K562 (cell line): ENCODE results near the gene CXCL9. TPM values are rescaled to one million over a fixed set of nuclear protein-coding genes. Genes with fewer than 3 reads are reported as not detected.

Experiments used
- CEBPB ChIP-seq: fragments of 450-650 bp; IDR thresholded peaks from 2 replicates; pipeline ENCODE4 v1.6.1; 2016; ENCODE audit warnings: missing genetic modification characterization, missing compliant biosample characterization
- ELF1 ChIP-seq: fragments of 200-800 bp; sonication (Bioruptor generic); IDR thresholded peaks from 2 replicates; pipeline ENCODE4 v1.6.1; 2016; ENCODE audit warnings: missing genetic modification characterization, missing compliant biosample characterization
- FIP1L1 ChIP-seq: fragments of 200-400 bp; formaldehyde crosslinking; IDR thresholded peaks from 2 replicates; pipeline ENCODE4 v1.6.1; 2018; ENCODE audit warnings: mild to moderate bottlenecking, low read depth, low read length; ENCODE audit not compliant: poor library complexity, severe bottlenecking
- HCFC1 ChIP-seq: IDR thresholded peaks from 2 replicates; pipeline ENCODE4 v1.6.1; 2012; ENCODE audit warnings: low read depth, low read length, improper control_type of control experiment
- JUNB ChIP-seq: fragments of 450-650 bp; formaldehyde crosslinking; conservative IDR thresholded peaks from 2 replicates; pipeline ENCODE4 v1.4.0; 2020; ENCODE audit warnings: mild to moderate bottlenecking
- KAT2B ChIP-seq: IDR thresholded peaks from one replicate; pipeline ENCODE4 v1.6.1; 2012; ENCODE audit warnings: low read depth, mild to moderate bottlenecking, control low read depth, inconsistent platforms, low read length, moderate library complexity
- KDM2B ChIP-seq: fragments of 250-450 bp; sonication (Bioruptor Pico); IDR thresholded peaks from 2 replicates; pipeline ENCODE4 v1.8.0; 2021; ENCODE audit warnings: mild to moderate bottlenecking, moderate library complexity
- MBD2 ChIP-seq: sonication (generic); IDR thresholded peaks from 2 replicates; pipeline ENCODE4 v1.6.1; 2016; ENCODE audit warnings: low read depth, borderline replicate concordance
- PBX2 ChIP-seq, 2 experiments: IDR thresholded peaks in 1 of 2; conservative IDR thresholded peaks in 1 of 2; 2 replicates each; pipeline ENCODE4 v1.6.1; 2016; ENCODE audit warnings: low read depth in 2 of 2, mild to moderate bottlenecking in 1 of 2, missing compliant biosample characterization in 1 of 2, missing genetic modification characterization in 1 of 2, moderate library complexity in 1 of 2
- PHF8 ChIP-seq: fragments of 200-600 bp; sonication (generic); IDR thresholded peaks from 2 replicates; pipeline ENCODE4 v1.6.1; 2012; ENCODE audit warnings: mixed run types, mild to moderate bottlenecking, inconsistent platforms, low read length, moderate library complexity, borderline replicate concordance
- RFX7 ChIP-seq: fragments of 250-450 bp; sonication (Bioruptor Pico); IDR thresholded peaks from 2 replicates; pipeline ENCODE4 v1.5.1; 2021; ENCODE audit warnings: mild to moderate bottlenecking
- TAF7 ChIP-seq: fragments of 450-650 bp; IDR thresholded peaks from 2 replicates; pipeline ENCODE4 v1.6.1; 2016; ENCODE audit warnings: missing genetic modification characterization, missing compliant biosample characterization
- TGIF2 ChIP-seq: sonication (generic); formaldehyde crosslinking; IDR thresholded peaks from 2 replicates; pipeline ENCODE4 v1.8.1; 2022; ENCODE audit warnings: mild to moderate bottlenecking, missing genetic modification reagents, moderate library complexity
- TRIM25 ChIP-seq: fragments of 450-650 bp; IDR thresholded peaks from 2 replicates; pipeline ENCODE4 v1.7.0; 2016; ENCODE audit warnings: borderline replicate concordance
- XRCC4 ChIP-seq: IDR thresholded peaks from one replicate; pipeline ENCODE4 v1.6.1; 2011; ENCODE audit not compliant: insufficient read depth, insufficient read length; ENCODE audit errors: extremely low read depth
- ZNF143 ChIP-seq: sonication (generic); formaldehyde crosslinking; IDR thresholded peaks from 2 replicates; pipeline ENCODE4 v1.9.0; 2022; ENCODE audit warnings: mild to moderate bottlenecking, missing genetic modification reagents
- ZNF174 ChIP-seq: fragments of 250-450 bp; sonication (Bioruptor Pico); IDR thresholded peaks from 2 replicates; pipeline ENCODE4 v1.4.0; 2020; ENCODE audit warnings: mild to moderate bottlenecking
- ZNF175 ChIP-seq: fragments of 200-800 bp; sonication (Bioruptor generic); IDR thresholded peaks from 2 replicates; pipeline ENCODE4 v1.6.1; 2016; ENCODE audit warnings: low read depth, mild to moderate bottlenecking, missing genetic modification characterization, missing compliant biosample characterization
- ZNF764 ChIP-seq: fragments of 250-450 bp; sonication (Bioruptor Pico); IDR thresholded peaks from 2 replicates; pipeline ENCODE4 v1.4.0; 2020; ENCODE audit warnings: low read depth, mild to moderate bottlenecking, moderate library complexity
- polyA plus RNA-seq, 8 experiments: library from polyadenylated mRNA; depleted of rRNA in 4 of 8; stranded (reverse) in 5 of 8; unstranded in 3 of 8; fragments of >200 nt; fragmentation: Nextera tagmentation in 2 of 8; fragmentation: Illumina TruSeq in 1 of 8; extraction: Ambion mirVana in 2 of 8; extraction: Trizol in 1 of 8; gene quantifications; 2 replicates each; pipeline versions ENCODE4 v1.2.1 to v1.2.3, GENCODE V29; 2011 to 2014; ENCODE audit warnings: inconsistent platforms in 1 of 8, missing spikeins in 1 of 8
- total RNA-seq, 7 experiments: library from RNA; depleted of rRNA in 6 of 7; stranded (reverse); fragments of >200 nt in 6 of 7; fragmentation: Illumina TruSeq in 2 of 7; extraction: Trizol in 2 of 7; gene quantifications; 2 replicates each; pipeline versions ENCODE4 v1.2.1 to v1.2.3, GENCODE V29; 2011 to 2021; ENCODE audit warnings: low replicate concordance in 1 of 7
- TF ChIP-seq, protein P1 (sequence below): fragments of 250-450 bp; sonication (Bioruptor Pico); IDR thresholded peaks from 2 replicates; pipeline ENCODE4 v1.4.0; 2020; ENCODE audit warnings: mild to moderate bottlenecking, moderate library complexity, borderline replicate concordance
- TF ChIP-seq, protein P2 (sequence below): sonication (generic); formaldehyde crosslinking; IDR thresholded peaks from 2 replicates; pipeline ENCODE4 v1.8.1; 2022; ENCODE audit warnings: missing genetic modification reagents

The CXCL9 gene
- total and polyA plus RNA-seq, 9 of the 15 experiments (the other 6 are each of a cell fraction or from before 2014, with no cell fraction given): not detected

DNA sequence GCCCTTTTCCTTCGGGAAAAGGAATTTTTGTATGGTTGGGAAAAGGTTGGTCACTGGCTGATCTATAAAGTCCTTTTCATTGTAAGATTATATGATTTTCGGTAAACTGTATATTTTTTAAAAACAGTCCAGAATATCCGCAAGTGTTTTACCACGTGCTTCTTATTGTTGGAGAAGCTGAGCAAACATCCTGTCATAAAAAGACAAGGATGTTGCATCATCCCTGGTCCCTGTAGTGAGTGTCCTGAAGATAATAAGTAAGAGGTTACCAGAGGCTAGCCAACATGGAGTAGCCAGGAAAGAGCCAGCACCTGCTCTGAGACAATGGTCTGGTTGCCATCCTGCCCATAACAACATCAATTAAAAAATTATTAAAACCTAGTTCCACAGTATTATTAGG is 5.1 kb downstream of the CXCL9 start (continued):
- TF ChIP-seq PBX2 (CRISPR knock-in tag; IDR thresholded peaks at IDR 0.05; ENCODE audit: low read depth) (no peak), PBX2 (tag; conservative IDR thresholded peaks at IDR 0.05; ENCODE audit: low read depth) (no peak), KAT2B (no peak), TAF7 (tag) (no peak), TGIF2 (CRISPR knock-in tag) (no peak), JUNB (CRISPR knock-in tag) (no peak), HCFC1 (no peak), RFX7 (CRISPR knock-in tag) (no peak), XRCC4 (no peak), TRIM25 (no peak), ZNF174 (CRISPR knock-in tag) (no peak), FIP1L1 (no peak), ZNF764 (CRISPR knock-in tag) (no peak), ZNF175 (CRISPR knock-in tag) (peak; percentile 94), PHF8 (no peak), CEBPB (tag) (peak; percentile 91), ZNF143 (CRISPR knock-in tag) (no peak), KDM2B (CRISPR knock-in tag) (no peak), MBD2 (no peak), ELF1 (tag) (no peak)
- TF ChIP-seq, protein P1, sequence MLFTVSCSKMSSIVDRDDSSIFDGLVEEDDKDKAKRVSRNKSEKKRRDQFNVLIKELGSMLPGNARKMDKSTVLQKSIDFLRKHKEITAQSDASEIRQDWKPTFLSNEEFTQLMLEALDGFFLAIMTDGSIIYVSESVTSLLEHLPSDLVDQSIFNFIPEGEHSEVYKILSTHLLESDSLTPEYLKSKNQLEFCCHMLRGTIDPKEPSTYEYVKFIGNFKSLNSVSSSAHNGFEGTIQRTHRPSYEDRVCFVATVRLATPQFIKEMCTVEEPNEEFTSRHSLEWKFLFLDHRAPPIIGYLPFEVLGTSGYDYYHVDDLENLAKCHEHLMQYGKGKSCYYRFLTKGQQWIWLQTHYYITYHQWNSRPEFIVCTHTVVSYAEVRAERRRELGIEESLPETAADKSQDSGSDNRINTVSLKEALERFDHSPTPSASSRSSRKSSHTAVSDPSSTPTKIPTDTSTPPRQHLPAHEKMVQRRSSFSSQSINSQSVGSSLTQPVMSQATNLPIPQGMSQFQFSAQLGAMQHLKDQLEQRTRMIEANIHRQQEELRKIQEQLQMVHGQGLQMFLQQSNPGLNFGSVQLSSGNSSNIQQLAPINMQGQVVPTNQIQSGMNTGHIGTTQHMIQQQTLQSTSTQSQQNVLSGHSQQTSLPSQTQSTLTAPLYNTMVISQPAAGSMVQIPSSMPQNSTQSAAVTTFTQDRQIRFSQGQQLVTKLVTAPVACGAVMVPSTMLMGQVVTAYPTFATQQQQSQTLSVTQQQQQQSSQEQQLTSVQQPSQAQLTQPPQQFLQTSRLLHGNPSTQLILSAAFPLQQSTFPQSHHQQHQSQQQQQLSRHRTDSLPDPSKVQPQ (CRISPR knock-in tag): no peak
- TF ChIP-seq, protein P2, sequence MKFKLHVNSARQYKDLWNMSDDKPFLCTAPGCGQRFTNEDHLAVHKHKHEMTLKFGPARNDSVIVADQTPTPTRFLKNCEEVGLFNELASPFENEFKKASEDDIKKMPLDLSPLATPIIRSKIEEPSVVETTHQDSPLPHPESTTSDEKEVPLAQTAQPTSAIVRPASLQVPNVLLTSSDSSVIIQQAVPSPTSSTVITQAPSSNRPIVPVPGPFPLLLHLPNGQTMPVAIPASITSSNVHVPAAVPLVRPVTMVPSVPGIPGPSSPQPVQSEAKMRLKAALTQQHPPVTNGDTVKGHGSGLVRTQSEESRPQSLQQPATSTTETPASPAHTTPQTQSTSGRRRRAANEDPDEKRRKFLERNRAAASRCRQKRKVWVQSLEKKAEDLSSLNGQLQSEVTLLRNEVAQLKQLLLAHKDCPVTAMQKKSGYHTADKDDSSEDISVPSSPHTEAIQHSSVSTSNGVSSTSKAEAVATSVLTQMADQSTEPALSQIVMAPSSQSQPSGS (CRISPR knock-in tag): no peak
